HEK293 (cell line): ENCODE results near the gene UTP3.

ENCODE experiments used
- CTCF ChIA-PET: fragments of 350-600 bp; formaldehyde crosslinking; extraction: SDS; loops from one replicate; lab custom pipeline; 2021; ENCODE audit warnings: antibody characterized with exemption; lab: Yijun Ruan, JAX
- POLR2A ChIA-PET: fragments of 300-600 bp; formaldehyde crosslinking; extraction: SDS; loops from one replicate; lab custom pipeline; 2020; ENCODE audit warnings: antibody characterized with exemption, inconsistent platforms; lab: Yijun Ruan, JAX
- H3K27ac ChIP-seq: fragments of 200-500 bp; sonication (Bioruptor generic); 2 replicates; pipeline ENCODE4 v1.5.1; 2014; ENCODE audit warnings: low read depth, low read length, control low read depth, inconsistent platforms; ENCODE audit errors: extremely low read depth
- H3K36me3 ChIP-seq, 2 experiments: fragments of 200-500 bp in 1 of 2; sonication (Bioruptor generic) in 1 of 2; 1 replicate in 1 of 2; 2 replicates in 1 of 2; pipeline ENCODE4 v1.5.1; 2014 to 2017; ENCODE audit warnings: inconsistent platforms in 2 of 2, low read length in 2 of 2; ENCODE audit not compliant: control insufficient read depth in 2 of 2, insufficient read depth in 1 of 2
- H3K4me1 ChIP-seq: fragments of 200-500 bp; sonication (Bioruptor generic); 2 replicates; pipeline ENCODE4 v1.5.1; 2014; ENCODE audit warnings: mild to moderate bottlenecking, low read length, inconsistent platforms; ENCODE audit not compliant: control insufficient read depth, insufficient read depth
- H3K4me3 ChIP-seq: 2 replicates; pipeline ENCODE4 v1.5.1; 2011; ENCODE audit warnings: low read depth, mild to moderate bottlenecking, control low read depth, low read length, moderate library complexity
- H3K9me3 ChIP-seq: fragments of 200-500 bp; sonication (Bioruptor generic); 2 replicates; pipeline ENCODE4 v1.5.1; 2014; ENCODE audit warnings: low read depth, low read length, inconsistent platforms; ENCODE audit not compliant: control insufficient read depth, insufficient read depth
- GLI4 ChIP-seq: fragments of 450-650 bp; formaldehyde crosslinking; IDR thresholded peaks from 2 replicates; pipeline ENCODE4 v1.5.1; 2016; ENCODE audit warnings: missing biosample characterization, missing genetic modification characterization
- INSM2 ChIP-seq: fragments of 450-650 bp; formaldehyde crosslinking; IDR thresholded peaks from 2 replicates; pipeline ENCODE4 v1.5.1; 2016; ENCODE audit warnings: missing biosample characterization, missing genetic modification characterization
- RBAK ChIP-seq: fragments of 450-650 bp; formaldehyde crosslinking; IDR thresholded peaks from 2 replicates; pipeline ENCODE4 v1.5.1; 2016; ENCODE audit warnings: missing biosample characterization, missing genetic modification characterization
- SALL2 ChIP-seq: fragments of 450-650 bp; formaldehyde crosslinking; IDR thresholded peaks from 2 replicates; pipeline ENCODE4 v1.5.0; 2017; ENCODE audit warnings: missing biosample characterization, mild to moderate bottlenecking, missing genetic modification characterization, borderline replicate concordance
- SP2 ChIP-seq: fragments of 450-650 bp; formaldehyde crosslinking; IDR thresholded peaks from 2 replicates; pipeline ENCODE4 v1.5.1; 2016; ENCODE audit warnings: missing biosample characterization, missing genetic modification characterization
- YY2 ChIP-seq: fragments of 450-650 bp; formaldehyde crosslinking; IDR thresholded peaks from 2 replicates; pipeline ENCODE4 v1.5.1; 2016; ENCODE audit warnings: missing biosample characterization, missing genetic modification characterization
- ZBTB1 ChIP-seq: fragments of 450-650 bp; formaldehyde crosslinking; IDR thresholded peaks from 2 replicates; pipeline ENCODE4 v1.5.1; 2016; ENCODE audit warnings: missing biosample characterization, missing genetic modification characterization
- ZBTB48 ChIP-seq: fragments of 450-650 bp; formaldehyde crosslinking; IDR thresholded peaks from 2 replicates; pipeline ENCODE4 v1.5.1; 2016; ENCODE audit warnings: missing biosample characterization, missing genetic modification characterization
- ZEB2 ChIP-seq: fragments of 450-650 bp; formaldehyde crosslinking; IDR thresholded peaks from 2 replicates; pipeline ENCODE4 v1.5.1; 2016; ENCODE audit warnings: missing biosample characterization, missing genetic modification characterization
- ZFHX2 ChIP-seq: fragments of 450-650 bp; formaldehyde crosslinking; conservative IDR thresholded peaks from 2 replicates; pipeline ENCODE4 v1.5.1; 2016; ENCODE audit warnings: missing biosample characterization, missing genetic modification characterization
- ZFP3 ChIP-seq: fragments of 450-650 bp; formaldehyde crosslinking; IDR thresholded peaks from 2 replicates; pipeline ENCODE4 v1.5.1; 2016; ENCODE audit warnings: low read depth, missing biosample characterization, missing genetic modification characterization
- ZFP41 ChIP-seq: fragments of 450-650 bp; formaldehyde crosslinking; IDR thresholded peaks from 2 replicates; pipeline ENCODE4 v1.5.1; 2016; ENCODE audit warnings: missing biosample characterization, missing genetic modification characterization, borderline replicate concordance
- ZNF214 ChIP-seq: fragments of 450-650 bp; formaldehyde crosslinking; IDR thresholded peaks from 2 replicates; pipeline ENCODE4 v1.5.1; 2017; ENCODE audit warnings: missing biosample characterization, mild to moderate bottlenecking, missing genetic modification characterization, borderline replicate concordance
- ZNF302 ChIP-seq: fragments of 450-650 bp; formaldehyde crosslinking; IDR thresholded peaks from 2 replicates; pipeline ENCODE4 v1.5.1; 2016; ENCODE audit warnings: missing biosample characterization, missing genetic modification characterization, low read depth
- ZNF341 ChIP-seq: fragments of 450-650 bp; formaldehyde crosslinking; IDR thresholded peaks from 2 replicates; pipeline ENCODE4; 2016; ENCODE audit warnings: low read depth, missing biosample characterization, missing genetic modification characterization
- ZNF433 ChIP-seq: fragments of 450-650 bp; formaldehyde crosslinking; IDR thresholded peaks from 2 replicates; pipeline ENCODE4 v1.5.1; 2016; ENCODE audit warnings: missing biosample characterization, missing genetic modification characterization, low read depth
- ZNF513 ChIP-seq: fragments of 450-650 bp; IDR thresholded peaks from 2 replicates; pipeline ENCODE4 v1.5.1; 2018; ENCODE audit warnings: missing biosample characterization, missing genetic modification characterization
- ZNF560 ChIP-seq: fragments of 450-650 bp; formaldehyde crosslinking; IDR thresholded peaks from 2 replicates; pipeline ENCODE4 v1.5.1; 2017; ENCODE audit warnings: missing biosample characterization, missing genetic modification characterization, borderline replicate concordance
- ZNF645 ChIP-seq: fragments of 450-650 bp; formaldehyde crosslinking; IDR thresholded peaks from 2 replicates; pipeline ENCODE4; 2016; ENCODE audit warnings: missing biosample characterization, missing genetic modification characterization
- ZNF692 ChIP-seq: fragments of 450-650 bp; formaldehyde crosslinking; IDR thresholded peaks from 2 replicates; pipeline ENCODE4 v1.5.1; 2016; ENCODE audit warnings: missing biosample characterization, missing genetic modification characterization
- ZNF701 ChIP-seq: fragments of 450-650 bp; formaldehyde crosslinking; IDR thresholded peaks from 2 replicates; pipeline ENCODE4 v1.5.1; 2016; ENCODE audit warnings: missing biosample characterization, missing genetic modification characterization
- ZNF792 ChIP-seq: fragments of 450-650 bp; formaldehyde crosslinking; IDR thresholded peaks from 2 replicates; pipeline ENCODE4 v1.5.1; 2016; ENCODE audit warnings: missing biosample characterization, missing genetic modification characterization
- ZNF830 ChIP-seq: fragments of 450-650 bp; IDR thresholded peaks from 2 replicates; pipeline ENCODE4 v1.5.0; 2018; ENCODE audit warnings: missing biosample characterization, missing genetic modification characterization, low read depth, mild to moderate bottlenecking, moderate library complexity
- ZNF843 ChIP-seq: fragments of 450-650 bp; formaldehyde crosslinking; IDR thresholded peaks from 2 replicates; pipeline ENCODE4 v1.5.1; 2016; ENCODE audit warnings: missing biosample characterization, missing genetic modification characterization

The UTP3 gene

GRCh38 chr4:70667740-70668535 lies 20.4 kb upstream of the UTP3 start:
- CTCF ChIA-PET, result interaction anchor here (0.6 to 1.0 kb wide), 3 partner anchors 11 to 133 kb away, joined by 3 to 5 read pairs (median 4); no protein-coding TSS in a partner anchor
- POLR2A ChIA-PET, result interaction anchor here (0.7 kb wide), 1 partner anchor 67 kb away, joined by 5 read pairs; no protein-coding TSS in a partner anchor
- no peaks in the 10 kb centered on the region for H3K36me3 ChIP-seq
- TF ChIP-seq ZNF792 (tag by site-specific recombination), result no peak
- no peak for TF ChIP-seq ZNF692
- no peak for TF ChIP-seq INSM2 (tag by site-specific recombination)
- no peak for TF ChIP-seq ZNF433
- no peak for TF ChIP-seq ZNF214
- no peak for TF ChIP-seq ZNF560 (tag by site-specific recombination)
- TF ChIP-seq YY2 (tag by site-specific recombination), result no peak
- TF ChIP-seq ZBTB48 (tag by site-specific recombination), result no peak
- TF ChIP-seq ZNF843 (tag by site-specific recombination), result no peak
- no peak for TF ChIP-seq ZBTB1
- no peak overlapping the region for H3K4me3 ChIP-seq
- H3K9me3 ChIP-seq, result no peaks in the 10 kb centered on the region
- H3K27ac ChIP-seq, result no peak overlapping the region
- H3K4me1 ChIP-seq, result no peaks in the 10 kb centered on the region

- H3K36me3 ChIP-seq, result no peaks in the 10 kb centered on the region
- ChIA-PET CTCF (no interaction called here), POLR2A (no interaction called here)
- H3K4me3 ChIP-seq, result no peak overlapping the region
- no peaks in the 10 kb centered on the region for H3K4me1 ChIP-seq
- no peaks in the 10 kb centered on the region for H3K9me3 ChIP-seq
- no peak for TF ChIP-seq SP2
- 0 out of 2 replicates have a peak, but pooled peaks have one; percentile 18 for TF ChIP-seq ZNF341
- TF ChIP-seq, all 188 proteins: peak for 1
- no peak overlapping the region for H3K27ac ChIP-seq
Observed at GRCh38 chr4:70670332-70671014, 17.9 kb upstream of the UTP3 start.

- Histone ChIP-seq H3K27ac (no peak overlapping the region), H3K36me3 (no peaks in the 10 kb centered on the region), H3K4me1 (no peaks in the 10 kb centered on the region), H3K9me3 (no peaks in the 10 kb centered on the region), H3K4me3 (no peak overlapping the region)
- CTCF ChIA-PET, result interaction anchor here (0.7 kb wide), 1 partner anchor 1039 kb away, joined by 3 read pairs; no protein-coding TSS in a partner anchor
- POLR2A ChIA-PET, result no interaction called here
- TF ChIP-seq ZEB2 (tag by site-specific recombination) (no peak), ZNF701 (tag by site-specific recombination) (no peak), ZFP41 (no peak), RBAK (tag by site-specific recombination) (no peak), ZNF513 (no peak), SALL2 (tag by site-specific recombination) (no peak), ZFP3 (tag by site-specific recombination) (no peak), ZFHX2 (tag by site-specific recombination) (no peak), ZNF830 (tag by site-specific recombination) (no peak), GLI4 (tag by site-specific recombination) (no peak), ZNF302 (no peak), ZNF645 (tag by site-specific recombination) (no peak)
Observed at GRCh38 chr4:70671091-70671490, 17.2 kb upstream of the UTP3 start.
